Measurements from ENCODE around the gene NIPA2.
A peak's percentile ranks its signal among the peaks of the same experiment; 100 is the strongest.
"Not testable (repeated sequence)": the region's sequence is repeated elsewhere in the genome, so short reads cannot be mapped to it uniquely, and the experiment has no call there.

The NIPA2 gene

GRCh38 chr15:22838292-22839042, at the start of gene NIPA2:
Gene NIPA2, plus strand, starts transcription at chr15:22838666. Its CDS starts 13,066 bp downstream, at chr15:22851732.
- in situ Hi-C loops (cut with HindIII; ENCODE audit: low pct_ligation_motif_present, low pct_unique_long_range_greater_than_20kb, low sequenced_read_pairs) = no loop called here
- peak; percentile 96 for DNase-seq

- DNase-seq = no peak
- in situ Hi-C loops (cut with HindIII; ENCODE audit: low pct_ligation_motif_present, low pct_unique_long_range_greater_than_20kb, low sequenced_read_pairs) = no loop called here
Observed at GRCh38 chr15:22794063-22794462, 44.4 kb upstream of the NIPA2 start.

DNA sequence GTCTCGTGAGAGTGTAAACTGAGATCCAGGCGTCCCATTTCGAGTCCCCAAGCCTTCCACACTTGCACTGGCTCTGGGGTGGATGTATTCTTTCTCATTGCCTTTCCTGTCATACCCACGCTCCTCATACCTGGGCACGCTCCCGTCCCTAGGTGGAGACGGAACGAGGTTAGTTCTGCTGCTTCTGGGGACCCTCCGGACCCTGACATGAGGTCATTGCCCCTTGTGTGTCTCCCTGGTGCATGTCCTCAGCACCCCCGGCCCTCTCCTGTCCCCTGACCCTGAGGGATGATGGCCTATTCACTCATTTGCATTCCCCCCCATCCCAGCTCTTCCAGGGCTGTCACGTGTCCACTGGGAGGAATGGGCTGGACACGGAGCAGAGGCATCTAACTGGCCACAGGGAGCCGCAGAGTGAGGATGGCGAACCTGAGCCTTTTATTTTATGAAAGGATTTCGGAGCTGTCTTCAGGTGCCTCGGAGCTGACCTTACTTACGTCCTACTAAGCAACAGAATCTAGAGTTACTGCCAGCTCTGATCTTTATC, 43.8 kb upstream of the NIPA2 start:
- in situ Hi-C loops (cut with HindIII; ENCODE audit: low pct_ligation_motif_present, low pct_unique_long_range_greater_than_20kb, low sequenced_read_pairs) = no loop called here
- no peak for DNase-seq

DNA sequence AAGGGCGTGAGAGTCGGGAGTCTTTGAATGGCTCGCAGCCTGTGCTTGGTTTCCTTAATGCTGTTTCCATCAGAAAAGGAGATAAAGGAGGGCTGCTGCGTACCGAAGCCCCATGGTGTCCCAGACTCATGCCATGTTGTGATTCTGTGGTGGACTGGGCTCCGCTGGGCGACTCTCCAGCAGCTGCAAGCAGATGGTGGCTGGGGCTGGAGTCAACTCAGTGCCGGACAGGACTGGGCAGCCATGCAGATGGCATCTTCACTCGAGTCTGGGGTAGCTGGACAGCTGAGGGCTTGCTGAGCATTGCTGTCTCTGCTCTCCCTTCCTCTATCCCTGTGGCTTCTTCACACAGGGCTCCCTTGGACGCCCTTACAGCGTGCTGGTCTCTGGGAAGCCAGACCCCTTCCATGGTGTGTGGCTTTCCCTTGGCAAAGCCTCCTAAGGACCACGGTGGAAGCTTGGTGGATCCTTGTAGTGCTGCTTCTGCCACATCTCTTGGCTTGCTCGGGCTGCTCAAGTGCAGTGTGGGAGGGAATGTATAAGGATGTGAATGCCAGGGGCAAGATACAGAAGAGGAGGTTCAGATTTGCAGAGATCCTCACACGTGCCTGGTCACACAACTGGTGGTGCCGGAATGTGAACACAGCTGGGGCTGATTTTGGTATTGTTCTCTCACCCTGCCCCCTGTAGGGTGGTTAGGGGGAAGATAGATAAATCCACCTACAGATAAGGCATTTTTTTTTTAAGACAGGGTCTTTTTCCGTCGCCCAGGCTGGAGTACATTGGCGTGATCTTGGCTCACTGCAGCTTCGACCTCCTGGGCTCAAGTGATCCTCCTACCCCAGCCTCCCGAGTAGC, 43.0 kb upstream of the NIPA2 start:
- no peak for DNase-seq
- in situ Hi-C loops (cut with HindIII; ENCODE audit: low pct_ligation_motif_present, low pct_unique_long_range_greater_than_20kb, low sequenced_read_pairs) = no loop called here

DNA sequence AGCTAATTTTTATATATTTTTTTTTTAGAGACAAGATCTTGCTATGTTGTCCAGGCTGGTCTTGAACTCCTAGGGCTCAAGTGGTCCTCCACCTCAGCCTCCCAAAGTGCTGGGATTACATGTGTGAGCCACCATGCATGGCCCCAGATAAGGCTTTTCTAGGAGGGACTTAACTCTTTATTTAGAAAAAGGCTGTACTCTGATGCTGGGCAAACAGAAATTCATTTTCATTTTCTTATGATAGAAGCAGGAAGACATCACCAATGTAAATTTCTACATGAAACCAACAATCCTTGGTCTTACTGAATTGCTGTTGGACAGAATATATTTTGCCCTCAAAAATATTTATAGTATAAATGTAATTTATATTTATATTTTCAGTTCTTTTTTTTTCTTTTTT, 42.4 kb upstream of the NIPA2 start:
- DNase-seq = no peak
- in situ Hi-C loops (cut with HindIII; ENCODE audit: low pct_ligation_motif_present, low pct_unique_long_range_greater_than_20kb, low sequenced_read_pairs) = no loop called here

GRCh38 chr15:22799902-22800301, 38.6 kb upstream of the NIPA2 start:
- in situ Hi-C loops (cut with HindIII; ENCODE audit: low pct_ligation_motif_present, low pct_unique_long_range_greater_than_20kb, low sequenced_read_pairs) = no loop called here
- no peak for DNase-seq

DNA sequence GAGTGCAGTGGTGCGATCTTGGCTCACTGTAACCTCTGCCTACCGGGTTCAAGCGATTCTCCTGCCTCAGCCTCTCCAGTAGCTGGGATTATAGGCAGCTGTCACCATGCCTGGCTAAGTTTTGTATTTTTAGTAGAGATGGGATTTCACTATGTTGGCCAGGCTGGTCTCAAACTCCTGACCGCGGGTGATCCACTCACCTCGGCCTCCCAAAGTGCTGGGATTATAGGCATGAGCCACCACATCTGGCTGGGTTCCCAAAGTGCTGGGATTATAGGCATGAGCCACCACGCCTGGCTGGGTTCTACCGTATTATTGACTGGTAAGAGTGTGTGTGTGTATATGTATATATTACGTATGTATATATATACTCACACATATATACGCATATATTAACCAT, 35.5 kb upstream of the NIPA2 start:
- not testable (repeated sequence) for DNase-seq

GRCh38 chr15:22806156-22806555, 32.3 kb upstream of the NIPA2 start:
- in situ Hi-C loops (cut with HindIII; ENCODE audit: low pct_ligation_motif_present, low pct_unique_long_range_greater_than_20kb, low sequenced_read_pairs) = no loop called here
- DNase-seq = no peak

More for the DNA sequence above, 35.5 kb upstream of the NIPA2 start:
- in situ Hi-C loops (cut with HindIII; ENCODE audit: low pct_ligation_motif_present, low pct_unique_long_range_greater_than_20kb, low sequenced_read_pairs) = not testable (repeated sequence)

GRCh38 chr15:22806664-22807063, 31.8 kb upstream of the NIPA2 start:
- DNase-seq = no peak
- in situ Hi-C loops (cut with HindIII; ENCODE audit: low pct_ligation_motif_present, low pct_unique_long_range_greater_than_20kb, low sequenced_read_pairs) = no loop called here

- in situ Hi-C loops (cut with HindIII; ENCODE audit: low pct_ligation_motif_present, low pct_unique_long_range_greater_than_20kb, low sequenced_read_pairs); DNase-seq: not testable (repeated sequence)
Observed at GRCh38 chr15:22807831-22808230, 30.6 kb upstream of the NIPA2 start.

- in situ Hi-C loops (cut with HindIII; ENCODE audit: low pct_ligation_motif_present, low pct_unique_long_range_greater_than_20kb, low sequenced_read_pairs) = no loop called here
- DNase-seq = no peak
Observed at GRCh38 chr15:22808240-22808639, 30.2 kb upstream of the NIPA2 start.

DNA sequence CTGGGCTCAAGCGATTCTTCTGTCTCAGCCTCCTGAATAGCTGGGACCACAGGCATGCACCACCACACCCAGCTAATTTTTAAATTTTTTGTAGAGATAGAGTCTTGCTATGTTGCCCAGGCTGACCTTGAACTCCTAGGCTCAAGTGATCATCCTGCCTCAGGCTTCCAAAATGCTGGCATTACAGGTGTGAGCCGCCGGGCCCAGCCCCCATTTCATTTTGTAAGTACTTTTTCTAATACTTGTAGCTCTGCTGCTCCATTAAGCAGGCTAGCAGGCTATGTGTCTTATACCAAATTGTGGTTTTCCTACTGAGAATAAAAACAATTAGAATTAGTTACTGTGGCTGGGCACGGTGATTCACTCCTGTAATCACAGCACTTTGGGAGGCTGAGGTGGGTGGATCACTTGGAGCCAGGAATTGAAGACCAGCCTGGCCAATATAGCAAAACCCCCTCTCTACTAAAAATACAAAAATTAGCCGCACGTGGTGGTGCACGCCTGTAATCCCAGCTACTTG, 29.6 kb upstream of the NIPA2 start:
- no peak for DNase-seq
- in situ Hi-C loops (cut with HindIII; ENCODE audit: low pct_ligation_motif_present, low pct_unique_long_range_greater_than_20kb, low sequenced_read_pairs) = no loop called here

- no peak for DNase-seq
- in situ Hi-C loops (cut with HindIII; ENCODE audit: low pct_ligation_motif_present, low pct_unique_long_range_greater_than_20kb, low sequenced_read_pairs) = no loop called here
Observed at GRCh38 chr15:22810033-22810852, 28.2 kb upstream of the NIPA2 start.

DNA sequence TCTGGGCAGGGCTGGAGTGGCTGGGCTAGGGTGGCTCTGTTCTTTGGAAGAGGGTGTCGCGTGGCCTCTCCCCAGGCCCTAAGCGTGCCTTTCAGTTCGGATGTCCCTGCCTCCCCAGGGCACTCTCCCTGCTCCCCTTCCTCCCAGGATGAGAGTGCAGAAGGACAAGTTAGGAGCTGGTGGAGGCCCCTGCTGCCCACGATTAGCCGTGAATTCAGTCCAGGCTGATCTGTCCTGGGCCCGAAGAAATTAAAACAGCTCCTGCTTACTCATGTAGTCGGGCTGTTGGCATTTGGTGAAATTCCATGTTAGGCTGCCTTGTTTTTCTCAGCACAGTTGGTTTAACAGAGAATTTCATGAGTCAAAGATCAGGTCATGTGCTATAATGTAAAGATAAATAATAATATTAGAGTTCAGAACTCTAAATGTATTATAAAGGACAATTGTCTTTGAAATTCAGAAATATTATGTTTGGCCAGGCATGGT, 27.6 kb upstream of the NIPA2 start:
- no peak for DNase-seq
- in situ Hi-C loops (cut with HindIII; ENCODE audit: low pct_ligation_motif_present, low pct_unique_long_range_greater_than_20kb, low sequenced_read_pairs) = no loop called here

DNA sequence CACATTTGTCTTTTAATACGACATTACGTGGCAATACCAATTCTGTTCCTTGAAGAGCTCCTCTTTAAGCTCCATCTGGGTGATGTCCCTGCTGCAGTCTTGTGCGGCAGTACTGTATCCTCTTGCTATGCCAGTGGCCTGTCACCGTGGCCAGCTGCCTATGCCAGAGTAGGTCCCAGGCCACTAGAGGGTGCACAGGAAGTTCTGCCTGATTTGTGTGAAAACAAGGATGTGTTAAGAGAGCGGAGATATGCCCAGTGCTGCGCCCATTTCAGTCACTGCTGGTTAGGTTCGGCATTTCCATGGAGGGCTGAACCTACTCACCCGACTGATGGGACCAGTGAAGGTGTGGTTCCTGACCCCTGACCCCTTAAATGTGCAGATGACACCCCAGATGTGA, 26.8 kb upstream of the NIPA2 start:
- in situ Hi-C loops (cut with HindIII; ENCODE audit: low pct_ligation_motif_present, low pct_unique_long_range_greater_than_20kb, low sequenced_read_pairs) = no loop called here
- peak; percentile 21 for DNase-seq

DNA sequence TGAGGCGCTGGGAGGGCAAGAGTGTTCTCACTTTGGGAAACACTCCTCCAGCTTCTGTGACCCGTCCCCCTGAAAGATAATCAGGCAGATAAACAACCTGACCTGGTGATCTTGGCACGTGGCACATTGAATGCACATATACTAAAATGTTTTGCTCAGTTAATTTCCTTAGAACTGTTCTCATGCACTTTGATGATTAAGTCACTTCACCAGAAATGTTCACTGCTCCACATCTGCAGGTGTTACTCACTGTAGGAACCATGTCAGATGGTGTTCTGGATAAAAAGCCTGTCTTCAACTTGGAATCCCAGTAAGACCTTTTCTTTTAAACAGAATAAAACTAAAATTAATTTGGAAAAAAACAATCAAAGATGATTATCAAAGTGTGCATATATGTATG, 24.6 kb upstream of the NIPA2 start:
- in situ Hi-C loops (cut with HindIII; ENCODE audit: low pct_ligation_motif_present, low pct_unique_long_range_greater_than_20kb, low sequenced_read_pairs) = no loop called here
- DNase-seq = no peak

DNA sequence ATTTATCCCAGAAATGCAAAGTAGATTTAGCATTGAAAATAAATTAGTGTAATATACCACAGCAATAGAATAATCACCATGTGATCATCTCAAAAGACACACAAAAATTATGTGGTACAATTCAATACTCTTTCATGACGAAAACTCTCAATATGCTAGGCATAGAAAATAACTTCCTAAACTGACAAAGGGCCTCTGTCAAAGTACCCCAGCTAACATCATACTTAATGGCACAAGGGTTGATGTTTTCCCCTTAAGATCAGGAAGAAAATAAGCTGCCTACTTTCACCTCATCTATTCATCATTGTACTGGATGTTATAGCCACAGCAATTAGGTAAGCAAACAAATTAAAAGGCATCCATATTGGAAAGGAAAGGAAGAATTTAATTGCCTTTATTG, 22.7 kb upstream of the NIPA2 start:
- no peak for DNase-seq
- in situ Hi-C loops (cut with HindIII; ENCODE audit: low pct_ligation_motif_present, low pct_unique_long_range_greater_than_20kb, low sequenced_read_pairs) = no loop called here

DNA sequence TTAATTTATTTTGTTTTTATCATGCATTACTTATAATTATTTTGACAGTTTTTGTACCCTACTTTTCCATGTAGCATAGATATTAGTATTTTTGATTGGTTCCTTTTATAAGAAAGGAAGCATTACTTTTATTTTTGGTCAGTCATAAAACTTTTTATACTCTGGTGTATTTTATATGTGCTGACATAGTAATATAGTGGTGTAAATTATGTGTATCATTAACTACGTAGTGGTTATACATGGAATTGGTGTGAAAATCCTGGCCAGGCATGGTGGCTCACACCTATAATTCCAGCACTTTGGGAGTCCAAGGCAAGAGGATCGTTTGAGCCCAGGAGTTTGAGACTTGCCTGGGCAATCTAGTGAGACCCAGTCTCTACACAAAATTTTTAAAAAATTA, 18.8 kb upstream of the NIPA2 start:
- in situ Hi-C loops (cut with HindIII; ENCODE audit: low pct_ligation_motif_present, low pct_unique_long_range_greater_than_20kb, low sequenced_read_pairs) = no loop called here
- DNase-seq = no peak
